Fibroblast of villous mesenchyme (primary cell): ENCODE measurements around the gene RRAGC. TPM values are rescaled to one million over a fixed set of nuclear protein-coding genes. Genes with fewer than 3 reads are reported as not detected.

Source experiments
- DNase-seq: peaks from one replicate; pipeline ENCODE4 v3.0.0-alpha.2; 2010; ENCODE audit warnings: low read depth
- H3K4me3 ChIP-seq: 2 replicates; pipeline ENCODE4 v1.5.1; 2011; ENCODE audit warnings: low read depth, mild to moderate bottlenecking, low read length
- CTCF ChIP-seq: IDR thresholded peaks from 2 replicates; pipeline ENCODE4 v1.5.1; 2012; ENCODE audit warnings: low read depth, mild to moderate bottlenecking, low read length; ENCODE audit not compliant: insufficient read depth
- total RNA-seq: library from RNA; depleted of rRNA; stranded (reverse); fragments of >200 nt; gene quantifications from 2 replicates; pipeline ENCODE4 v1.2.3, GENCODE V29; 2012

The RRAGC gene
- total RNA-seq, 1 donor: 21.2 TPM

GRCh38 chr1:38875811-38876210 is 16.2 kb upstream of the RRAGC start:
- no peak for DNase-seq
- no peak overlapping the region for H3K4me3 ChIP-seq
- TF ChIP-seq CTCF: no peak

- peak within 1 kb of the TSS; percentile 93 for H3K4me3 ChIP-seq
- DNase-seq: peak; percentile 95
- TF ChIP-seq CTCF: peak; percentile 2
Observed at GRCh38 chr1:38873027-38873969, 13.7 kb upstream of the RRAGC start, which contains the start of gene MYCBP. Gene MYCBP, minus strand, starts transcription at chr1:38873348. Its CDS starts 43 bp downstream, at chr1:38873305.

GRCh38 chr1:38872401-38873026 is 12.9 kb upstream of the RRAGC start:
- TF ChIP-seq CTCF: no peak
- H3K4me3 ChIP-seq: peak overlapping the region; percentile 93
- peak; percentile 37 for DNase-seq

- no peak for DNase-seq
- H3K4me3 ChIP-seq: no peak overlapping the region
- TF ChIP-seq CTCF: no peak
Observed at GRCh38 chr1:38870996-38871395, 11.4 kb upstream of the RRAGC start.

GRCh38 chr1:38867208-38867607 is 7.6 kb upstream of the RRAGC start:
- DNase-seq: no peak
- no peak for TF ChIP-seq CTCF

GRCh38 chr1:38865112-38865715 is 5.6 kb upstream of the RRAGC start:
- no peak overlapping the region for H3K4me3 ChIP-seq
- no peak for DNase-seq

More at GRCh38 chr1:38867208-38867607, 7.6 kb upstream of the RRAGC start:
- no peak overlapping the region for H3K4me3 ChIP-seq

More at GRCh38 chr1:38865112-38865715, 5.6 kb upstream of the RRAGC start:
- TF ChIP-seq CTCF: no peak
